ENCODE results near the gene PFDN6. TPM values are rescaled to one million over a fixed set of nuclear protein-coding genes. Genes with fewer than 3 reads are reported as not detected.

The PFDN6 gene
- total and polyA plus RNA-seq, 10 of the 15 experiments (the other 5 are each of a cell fraction or from before 2014, with no cell fraction given), result 3.1 to 168 (median 82.6) TPM

DNA sequence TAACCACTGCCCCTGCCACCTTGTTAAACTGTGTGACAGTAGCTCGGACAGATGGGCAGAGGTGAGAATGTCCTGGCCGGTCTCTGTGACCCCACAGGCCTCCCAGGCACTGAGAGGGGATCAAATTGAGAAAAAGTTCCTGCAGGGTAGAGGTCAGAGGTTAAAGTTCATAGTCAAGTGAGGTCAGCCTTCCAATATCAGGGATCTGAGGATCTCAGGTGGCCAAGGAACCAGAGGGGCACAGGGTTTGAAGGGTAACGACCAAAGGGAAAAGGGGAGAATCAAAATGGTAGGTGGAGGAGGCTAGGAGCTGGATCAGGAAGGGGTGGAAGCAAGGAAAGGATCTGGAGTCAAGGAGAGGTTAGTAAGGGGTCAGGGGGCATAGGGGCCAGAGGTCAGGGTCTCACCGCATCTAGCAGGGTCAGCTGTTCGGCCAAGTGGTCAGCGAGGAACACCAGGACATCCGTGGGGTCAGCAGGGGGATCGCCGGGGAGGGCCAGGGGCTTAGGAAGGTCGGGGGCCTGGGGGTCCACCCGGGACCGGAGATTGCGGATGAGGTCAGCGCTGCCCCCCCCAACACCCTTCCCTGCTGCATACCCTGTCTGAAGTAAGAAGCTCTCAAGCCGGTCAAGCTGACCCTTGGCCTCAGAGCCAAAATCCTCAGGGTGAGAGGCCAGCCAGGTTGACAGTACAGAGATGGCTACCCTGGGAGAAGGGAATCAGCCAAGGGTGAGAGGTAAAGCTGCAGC is 6.4 kb downstream of the PFDN6 start:
- Histone ChIP-seq H3K27ac (ENCODE audit: control insufficient read depth, insufficient read depth) (no peak overlapping the region), H3K4me3 (no peak overlapping the region), H2AFZ (ENCODE audit: control insufficient read depth, low read depth, low read length) (no peak overlapping the region), H3K4me2 (ENCODE audit: control insufficient read depth, insufficient read depth) (no peak overlapping the region), H3K79me2 (ENCODE audit: control insufficient read depth, insufficient read depth, low read length) (peaks cover 5% of the 10 kb centered on the region), H3K9me3 (replicated peaks; ENCODE audit: control insufficient read depth, insufficient read depth, low read length) (no peaks in the 10 kb centered on the region), H3K27me3 (replicated peaks in 1 of 2; ENCODE audit: control insufficient read depth in 2 of 2, insufficient read depth in 2 of 2, low read length in 1 of 2) (no peaks in the 10 kb centered on the region), H3K4me1 (ENCODE audit: control insufficient read depth, insufficient read depth, low read length) (peaks cover 11% of the 10 kb centered on the region), H3K9ac (ENCODE audit: control insufficient read depth, insufficient read depth, low read length) (no peak overlapping the region), H4K20me1 (ENCODE audit: control insufficient read depth, insufficient read depth) (no peaks in the 10 kb centered on the region), H3K36me3 (ENCODE audit: control insufficient read depth in 2 of 2, insufficient read depth in 2 of 2, low read length in 1 of 2) (peaks cover 0 to 10% of the 10 kb centered on the region in 2 experiments; a peak in 3 of 4 replicates)
- 92% methylated on average over 15 of the region's 15 CpGs for WGBS (ENCODE audit: insufficient coverage, insufficient replicate concordance, low lambda C conversion rate, missing lambda C conversion rate)
- no peak for FAIRE-seq
- DNase-seq (ENCODE audit: low read depth, low spot score), result no peak
- in situ Hi-C loops (cut with MboI), result no loop called here
- TF ChIP-seq NR2C1 (IDR thresholded peaks at IDR 0.05), result peak; percentile 71
- no peak for TF ChIP-seq MYB (IDR thresholded peaks at IDR 0.05; ENCODE audit: borderline replicate concordance, low read depth, low read length)
- no peak for TF ChIP-seq SIN3A (IDR thresholded peaks at IDR 0.05; ENCODE audit: low read depth, low read length)
- TF ChIP-seq NR2C2 (IDR thresholded peaks at IDR 0.05; ENCODE audit: borderline replicate concordance, control insufficient read depth, insufficient read length, low read depth), result peak; percentile 14
- POLR2A ChIA-PET, result interaction anchor here (2.4 kb wide), 1 partner anchor 17 kb away, joined by 19 read pairs; the partner anchor contains the start of gene B3GALT4
- intact Hi-C loops (cut with micrococcal nuclease; ENCODE audit: unreplicated experiment), result no loop called here
- RAD21 ChIA-PET (ENCODE audit: unreplicated experiment), result no interaction called here
- BruUV-seq (replicated peaks), result no TSS peak
- no peak for ATAC-seq
- SMC1A ChIA-PET (ENCODE audit: uncharacterized antibody, unreplicated experiment), result no interaction called here
- CTCF ChIA-PET, result interaction anchor here (1.0 to 4.5 kb wide), 2 partner anchors 19 to 100 kb away, joined by 3 to 30 read pairs; partner anchors contain the start of gene B3GALT4

DNA sequence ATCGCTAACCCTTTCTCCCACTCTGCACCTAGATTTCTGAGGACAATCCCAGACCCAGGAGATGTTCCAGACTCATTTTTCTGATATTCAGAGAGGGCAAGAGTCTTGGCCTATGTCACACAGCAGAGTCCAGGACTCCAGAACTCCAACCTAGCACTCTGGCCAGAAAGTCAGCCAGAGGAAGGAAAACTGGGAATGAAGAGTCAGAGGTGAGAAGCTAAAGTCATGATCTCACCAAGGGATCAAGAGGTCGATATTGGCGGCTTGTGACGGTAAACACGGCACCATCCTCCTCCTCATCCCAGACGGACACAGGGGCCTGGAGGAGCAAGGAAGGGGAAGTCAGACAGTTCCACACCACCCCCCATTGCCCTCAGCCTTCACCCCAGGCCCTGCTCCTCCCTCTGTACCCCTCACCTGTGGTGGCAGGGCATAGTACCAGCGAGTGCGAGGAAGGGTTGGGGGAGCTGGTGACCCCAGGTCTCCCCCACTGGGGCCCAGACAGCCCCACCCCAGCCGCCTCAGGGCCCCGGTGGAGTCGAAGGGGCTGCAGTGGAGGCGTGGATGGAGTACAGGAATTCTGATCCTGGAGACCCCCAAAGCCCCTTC is 7.5 kb downstream of the PFDN6 start:
- Histone ChIP-seq H3K27ac (ENCODE audit: control insufficient read depth, insufficient read depth) (no peak overlapping the region), H3K79me2 (ENCODE audit: control insufficient read depth, insufficient read depth, low read length) (peaks cover 4% of the 10 kb centered on the region; the same call in 1 of the 2 replicates), H3K27me3 (replicated peaks in 1 of 2; ENCODE audit: control insufficient read depth in 2 of 2, insufficient read depth in 2 of 2, low read length in 1 of 2) (no peaks in the 10 kb centered on the region), H3K36me3 (ENCODE audit: control insufficient read depth in 2 of 2, insufficient read depth in 2 of 2, low read length in 1 of 2) (peaks cover 0 to 12% of the 10 kb centered on the region in 2 experiments; a peak in 3 of 4 replicates), H3K9ac (ENCODE audit: control insufficient read depth, insufficient read depth, low read length) (no peak overlapping the region), H3K4me3 (peak overlapping the region; percentile 100; the same call in 1 of the 2 replicates), H4K20me1 (ENCODE audit: control insufficient read depth, insufficient read depth) (no peaks in the 10 kb centered on the region), H3K9me3 (replicated peaks; ENCODE audit: control insufficient read depth, insufficient read depth, low read length) (no peaks in the 10 kb centered on the region), H3K4me2 (ENCODE audit: control insufficient read depth, insufficient read depth) (peak overlapping the region; percentile 93), H2AFZ (ENCODE audit: control insufficient read depth, low read depth, low read length) (no peak overlapping the region), H3K4me1 (ENCODE audit: control insufficient read depth, insufficient read depth, low read length) (peaks cover 11% of the 10 kb centered on the region)
- POLR2A ChIA-PET, result interaction anchor here (0.6 to 3.4 kb wide), 8 partner anchors 8 to 272 kb away, joined by 3 to 41 read pairs (median 4); partner anchors contain the start of genes B3GALT4, PFDN6, RPS18 and TAPBP
- FAIRE-seq (no peak), DNase-seq (ENCODE audit: low read depth, low spot score) (no peak), ATAC-seq (no peak)
- SMC1A ChIA-PET (ENCODE audit: uncharacterized antibody, unreplicated experiment), result interaction anchor here (0.7 to 2.1 kb wide), 5 partner anchors 8 to 21 kb away, joined by 3 to 13 read pairs (median 7); partner anchors contain the start of genes B3GALT4, PFDN6, TAPBP and WDR46
- CTCF ChIA-PET, result interaction anchor here (1.0 to 4.5 kb wide), 3 partner anchors 20 to 99 kb away, joined by 3 to 30 read pairs (median 4); partner anchors contain the start of genes B3GALT4, RPS18 and VPS52
- 94% methylated on average over 12 of the region's 12 CpGs for WGBS (ENCODE audit: insufficient coverage, insufficient replicate concordance, low lambda C conversion rate, missing lambda C conversion rate)
- in situ Hi-C loops (cut with MboI), result no loop called here
- intact Hi-C loops (cut with micrococcal nuclease; ENCODE audit: unreplicated experiment), result no loop called here
- RAD21 ChIA-PET (ENCODE audit: unreplicated experiment), result interaction anchor here (0.7 to 1.0 kb wide), 4 partner anchors 15 to 212 kb away, joined by 3 to 4 read pairs (median 3); partner anchors contain the start of gene ZBTB22
- no TSS peak for BruUV-seq (replicated peaks)
- TF ChIP-seq CREM (IDR thresholded peaks at IDR 0.05; ENCODE audit: low read depth) (no peak), ASH2L (IDR thresholded peaks at IDR 0.05; ENCODE audit: borderline replicate concordance, low read depth) (no peak), FOXM1 (IDR thresholded peaks at IDR 0.05; ENCODE audit: low read depth, low read length) (no peak), GABPA (IDR thresholded peaks at IDR 0.05; ENCODE audit: low read depth) (no peak), PAX8 (IDR thresholded peaks at IDR 0.05) (no peak), SUZ12 (IDR thresholded peaks at IDR 0.05; ENCODE audit: unreplicated experiment) (no peak)
- TF ChIP-seq, protein P1, sequence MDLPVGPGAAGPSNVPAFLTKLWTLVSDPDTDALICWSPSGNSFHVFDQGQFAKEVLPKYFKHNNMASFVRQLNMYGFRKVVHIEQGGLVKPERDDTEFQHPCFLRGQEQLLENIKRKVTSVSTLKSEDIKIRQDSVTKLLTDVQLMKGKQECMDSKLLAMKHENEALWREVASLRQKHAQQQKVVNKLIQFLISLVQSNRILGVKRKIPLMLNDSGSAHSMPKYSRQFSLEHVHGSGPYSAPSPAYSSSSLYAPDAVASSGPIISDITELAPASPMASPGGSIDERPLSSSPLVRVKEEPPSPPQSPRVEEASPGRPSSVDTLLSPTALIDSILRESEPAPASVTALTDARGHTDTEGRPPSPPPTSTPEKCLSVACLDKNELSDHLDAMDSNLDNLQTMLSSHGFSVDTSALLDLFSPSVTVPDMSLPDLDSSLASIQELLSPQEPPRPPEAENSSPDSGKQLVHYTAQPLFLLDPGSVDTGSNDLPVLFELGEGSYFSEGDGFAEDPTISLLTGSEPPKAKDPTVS (IDR thresholded peaks at IDR 0.05; ENCODE audit: low read depth, low read length), result no peak
